Thoracic aorta (tissue), 2 donors: ENCODE measurements around the gene ZNF8. TPM values are rescaled to one million over a fixed set of nuclear protein-coding genes. Genes with fewer than 3 reads are reported as not detected.
"Not testable (repeated sequence)": the region's sequence is repeated elsewhere in the genome, so short reads cannot be mapped to it uniquely, and the experiment has no call there.

ENCODE experiments used
- ATAC-seq: fragments of 150-250 bp; one replicate; pipeline ENCODE4 v1.8.0; 2017; ENCODE audit warnings: low read depth; ENCODE audit not compliant: insufficient number of reproducible peaks, low FRiP score
- DNase-seq: peaks from one replicate; pipeline ENCODE4 v3.0.0-alpha.2; 2020; ENCODE audit warnings: low spot score
- H3K27ac ChIP-seq, 2 donors: fragments of 200-600 bp; sonication (generic); 1 replicate in 1 of 2; 2 replicates in 1 of 2; pipeline ENCODE4 v1.5.1; 2016; ENCODE audit warnings: mild to moderate bottlenecking in 2 of 2, moderate library complexity in 2 of 2
- H3K27me3 ChIP-seq: fragments of 200-600 bp; sonication (generic); replicated peaks from 2 replicates; pipeline ENCODE4 v1.6.0; 2016; ENCODE audit warnings: mild to moderate bottlenecking; ENCODE audit not compliant: insufficient read depth
- H3K36me3 ChIP-seq: fragments of 200-600 bp; sonication (generic); one replicate; pipeline ENCODE4 v1.5.1; 2016
- H3K4me1 ChIP-seq, 2 donors: fragments of 200-600 bp; sonication (generic); 1 replicate in 1 of 2; 2 replicates in 1 of 2; pipeline versions ENCODE4 v1.5.1 to v1.6.0; 2016; ENCODE audit warnings: low read depth in 2 of 2, mild to moderate bottlenecking in 1 of 2; ENCODE audit not compliant: control insufficient read depth in 1 of 2
- H3K4me3 ChIP-seq: fragments of 200-600 bp; sonication (generic); 2 replicates; pipeline ENCODE4 v1.5.1; 2016; ENCODE audit warnings: mild to moderate bottlenecking
- H3K9me3 ChIP-seq: fragments of 200-600 bp; sonication (generic); 2 replicates; pipeline ENCODE4 v1.5.1; 2016
- CTCF ChIP-seq: fragments of 200-600 bp; sonication (generic); IDR thresholded peaks from one replicate; pipeline ENCODE4 v1.5.1; 2019; ENCODE audit warnings: antibody characterized with exemption
- total RNA-seq, 2 donors: library from RNA; depleted of rRNA; stranded (reverse); fragments of >200 nt; gene quantifications; one replicate each; pipeline versions ENCODE4 v1.1.0 to v1.2.3, GENCODE V29; 2016

The ZNF8 gene
- total RNA-seq, 2 donors from 2014 or later: 11.4 to 12.0 TPM

- Histone ChIP-seq H3K4me3 (no peak overlapping the region), H3K27ac (no peak overlapping the region), H3K36me3 (peaks cover 36% of the 10 kb centered on the region), H3K27me3 (no peaks in the 10 kb centered on the region), H3K9me3 (no peaks in the 10 kb centered on the region), H3K4me1 (no peaks in the 10 kb centered on the region)
- ATAC-seq: no peak
- TF ChIP-seq CTCF: no peak
- DNase-seq: no peak
These were observed 59.6 kb downstream of the ZNF8 start for GRCh38 chr19:58338336-58338735.

- Histone ChIP-seq H3K27ac (no peak overlapping the region), H3K4me1 (no peaks in the 10 kb centered on the region), H3K36me3 (peaks cover 36% of the 10 kb centered on the region), H3K27me3 (no peaks in the 10 kb centered on the region), H3K4me3 (no peak overlapping the region), H3K9me3 (no peaks in the 10 kb centered on the region)
- DNase-seq (no peak), ATAC-seq (no peak)
- TF ChIP-seq CTCF: no peak
These were observed 60.2 kb downstream of the ZNF8 start for GRCh38 chr19:58338825-58339558.

- H3K4me3 ChIP-seq: no peak overlapping the region
- no peaks in the 10 kb centered on the region for H3K27me3 ChIP-seq
- H3K4me1 ChIP-seq: peaks cover 0 to 14% of the 10 kb centered on the region in 2 donors
- ATAC-seq (no peak), DNase-seq (no peak)
- no peak for TF ChIP-seq CTCF
- H3K9me3 ChIP-seq: no peaks in the 10 kb centered on the region
- no peak overlapping the region for H3K27ac ChIP-seq
- no peaks in the 10 kb centered on the region for H3K36me3 ChIP-seq
These were observed 66.8 kb downstream of the ZNF8 start for GRCh38 chr19:58345558-58345957.

- peak overlapping the region; percentile 75 for H3K4me3 ChIP-seq
- ATAC-seq (no peak), DNase-seq (no peak)
- H3K27me3 ChIP-seq: no peaks in the 10 kb centered on the region
- H3K4me1 ChIP-seq: peaks cover 0 to 18% of the 10 kb centered on the region in 2 donors
- TF ChIP-seq CTCF: no peak
- peak overlapping the region; percentile 45 to 61 for H3K27ac ChIP-seq
- no peaks in the 10 kb centered on the region for H3K36me3 ChIP-seq
- H3K9me3 ChIP-seq: no peaks in the 10 kb centered on the region
These were observed 68.5 kb downstream of the ZNF8 start for GRCh38 chr19:58346961-58347929.

GRCh38 chr19:58348080-58348479 lies 69.3 kb downstream of the ZNF8 start:
- not testable (repeated sequence) for H3K9me3 ChIP-seq, DNase-seq, ATAC-seq, H3K27ac ChIP-seq, H3K27me3 ChIP-seq, H3K36me3 ChIP-seq
- Histone ChIP-seq H3K4me3 (peak overlapping the region; percentile 75), H3K4me1 (peaks cover 0 to 18% of the 10 kb centered on the region in 2 donors)
